MM.1S (cell line): ENCODE data around the gene ADGRL1.

ENCODE experiments used
- DNase-seq: peaks from one replicate; pipeline ENCODE4 v3.0.0-alpha.2; 2015
- H2AFZ ChIP-seq: fragments of 300-600 bp; sonication (generic); 2 replicates; pipeline ENCODE4 v1.6.0; 2016; ENCODE audit warnings: antibody characterized with exemption, low read length
- H3F3A ChIP-seq: fragments of 300-600 bp; sonication (generic); 2 replicates; pipeline ENCODE4 v1.6.1; 2016; ENCODE audit warnings: mild to moderate bottlenecking, antibody characterized with exemption, low read length, moderate library complexity, mixed read lengths; ENCODE audit not compliant: insufficient read depth
- H3K27ac ChIP-seq: fragments of 300-600 bp; sonication (generic); 2 replicates; pipeline ENCODE4 v1.5.1; 2016; ENCODE audit warnings: mild to moderate bottlenecking, low read length
- H3K27me3 ChIP-seq: fragments of 300-600 bp; sonication (generic); replicated peaks from 2 replicates; pipeline ENCODE4 v1.6.0; 2016; ENCODE audit warnings: low read length; ENCODE audit not compliant: insufficient read depth
- H3K36me3 ChIP-seq: fragments of 300-600 bp; sonication (generic); replicated peaks from 2 replicates; pipeline ENCODE4 v1.6.1; 2016; ENCODE audit warnings: mild to moderate bottlenecking, low read length, mixed read lengths; ENCODE audit not compliant: insufficient read depth
- H3K4me1 ChIP-seq: fragments of 300-600 bp; sonication (generic); 2 replicates; pipeline ENCODE4 v1.6.1; 2016; ENCODE audit warnings: low read length, mixed read lengths
- H3K4me2 ChIP-seq: fragments of 300-600 bp; sonication (generic); 2 replicates; pipeline ENCODE4 v1.6.0; 2016; ENCODE audit warnings: low read depth, low read length
- H3K4me3 ChIP-seq: fragments of 300-600 bp; sonication (generic); 2 replicates; pipeline ENCODE4 v1.5.1; 2016; ENCODE audit warnings: low read length, mixed read lengths
- H3K79me2 ChIP-seq: fragments of 300-600 bp; sonication (generic); 2 replicates; pipeline ENCODE4 v1.6.1; 2016; ENCODE audit warnings: mixed run types, low read length, mixed read lengths
- H3K9ac ChIP-seq: fragments of 300-600 bp; sonication (generic); 2 replicates; pipeline ENCODE4 v1.6.1; 2016; ENCODE audit warnings: low read length, mixed read lengths
- H3K9me2 ChIP-seq: fragments of 300-600 bp; sonication (generic); replicated peaks from 2 replicates; pipeline ENCODE4 v1.6.1; 2016; ENCODE audit warnings: mild to moderate bottlenecking, low read length, mixed read lengths; ENCODE audit not compliant: insufficient read depth
- H3K9me3 ChIP-seq: fragments of 300-600 bp; sonication (generic); replicated peaks from 2 replicates; pipeline ENCODE4 v1.6.1; 2016; ENCODE audit warnings: mild to moderate bottlenecking, low read length, mixed read lengths; ENCODE audit not compliant: insufficient read depth
- H4K20me1 ChIP-seq: fragments of 300-600 bp; sonication (generic); 2 replicates; pipeline ENCODE4 v1.6.1; 2016; ENCODE audit warnings: mild to moderate bottlenecking, low read length, moderate library complexity, mixed read lengths; ENCODE audit not compliant: insufficient read depth
- EZH2 ChIP-seq: fragments of 300-600 bp; sonication (generic); optimal IDR thresholded peaks from 2 replicates; pipeline ENCODE3; 2017; ENCODE audit warnings: low read depth, mild to moderate bottlenecking, antibody characterized with exemption, low read length, mixed read lengths
- EZH2phosphoT487 ChIP-seq: fragments of 300-600 bp; sonication (generic); IDR thresholded peaks from 2 replicates; pipeline ENCODE4 v1.6.1; 2018; ENCODE audit warnings: antibody characterized with exemption, low read length
- TF ChIP-seq, protein P1 (sequence below): fragments of 300-600 bp; sonication (generic); IDR thresholded peaks from 2 replicates; pipeline ENCODE4 v1.5.1; 2016; ENCODE audit warnings: antibody characterized with exemption, low read length, mixed read lengths

The ADGRL1 gene

DNA sequence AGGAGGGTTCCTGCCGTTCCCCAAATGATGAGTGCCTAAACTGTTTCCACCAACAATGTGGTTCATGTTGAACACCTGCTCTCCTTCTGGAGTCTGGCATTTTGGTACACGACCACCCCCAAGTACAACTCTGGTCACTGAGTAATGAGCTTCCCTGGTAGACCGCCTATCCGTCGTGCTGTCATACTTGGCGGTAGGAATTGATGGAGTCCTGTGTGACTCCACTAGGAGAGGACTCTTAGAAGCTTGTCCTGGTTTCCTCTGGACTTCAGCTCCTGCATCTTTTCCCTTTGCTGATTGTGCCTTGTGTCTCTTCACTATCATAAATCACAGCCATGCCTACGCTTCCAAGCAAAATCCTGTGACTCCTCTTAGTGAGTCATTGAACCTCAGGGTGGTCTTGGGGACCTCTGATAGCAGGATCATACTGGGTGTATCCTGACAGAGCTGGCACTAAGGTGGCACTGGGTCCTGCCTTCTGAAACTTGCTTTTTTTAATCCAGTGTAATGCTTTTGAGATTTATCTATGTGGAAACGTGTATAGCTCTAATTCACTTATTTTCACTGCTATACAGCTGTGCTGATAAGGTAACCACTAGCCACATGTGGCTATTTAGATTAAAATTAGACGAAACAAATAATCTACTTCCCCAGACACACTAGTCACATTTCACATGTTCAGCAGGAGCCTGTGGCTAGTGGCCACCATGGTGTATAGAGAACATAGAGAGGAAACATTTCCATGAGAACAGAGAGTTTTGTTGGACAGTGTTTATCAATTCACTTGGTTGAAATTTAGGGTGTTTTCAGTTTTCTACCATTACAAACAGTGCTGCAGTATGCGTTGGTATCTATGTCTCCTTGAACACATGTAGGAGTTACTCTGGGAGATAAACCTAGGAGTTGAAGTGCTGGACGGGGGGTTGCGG lies 63.4 kb downstream of the ADGRL1 start:
- no peak overlapping the region for H3K4me2 ChIP-seq
- H3K4me1 ChIP-seq: no peaks in the 10 kb centered on the region
- no peak overlapping the region for H3K4me3 ChIP-seq
- no peaks in the 10 kb centered on the region for H4K20me1 ChIP-seq
- peaks cover 9% of the 10 kb centered on the region; the same call in 1 of the 2 replicates for H3F3A ChIP-seq
- H3K36me3 ChIP-seq: no peaks in the 10 kb centered on the region
- H3K79me2 ChIP-seq: peaks cover 5% of the 10 kb centered on the region
- H3K9me2 ChIP-seq: no peaks in the 10 kb centered on the region
- no peaks in the 10 kb centered on the region for H3K27me3 ChIP-seq
- DNase-seq: no peak
- TF ChIP-seq EZH2 (no peak), EZH2phosphoT487 (no peak)
- TF ChIP-seq, protein P1, sequence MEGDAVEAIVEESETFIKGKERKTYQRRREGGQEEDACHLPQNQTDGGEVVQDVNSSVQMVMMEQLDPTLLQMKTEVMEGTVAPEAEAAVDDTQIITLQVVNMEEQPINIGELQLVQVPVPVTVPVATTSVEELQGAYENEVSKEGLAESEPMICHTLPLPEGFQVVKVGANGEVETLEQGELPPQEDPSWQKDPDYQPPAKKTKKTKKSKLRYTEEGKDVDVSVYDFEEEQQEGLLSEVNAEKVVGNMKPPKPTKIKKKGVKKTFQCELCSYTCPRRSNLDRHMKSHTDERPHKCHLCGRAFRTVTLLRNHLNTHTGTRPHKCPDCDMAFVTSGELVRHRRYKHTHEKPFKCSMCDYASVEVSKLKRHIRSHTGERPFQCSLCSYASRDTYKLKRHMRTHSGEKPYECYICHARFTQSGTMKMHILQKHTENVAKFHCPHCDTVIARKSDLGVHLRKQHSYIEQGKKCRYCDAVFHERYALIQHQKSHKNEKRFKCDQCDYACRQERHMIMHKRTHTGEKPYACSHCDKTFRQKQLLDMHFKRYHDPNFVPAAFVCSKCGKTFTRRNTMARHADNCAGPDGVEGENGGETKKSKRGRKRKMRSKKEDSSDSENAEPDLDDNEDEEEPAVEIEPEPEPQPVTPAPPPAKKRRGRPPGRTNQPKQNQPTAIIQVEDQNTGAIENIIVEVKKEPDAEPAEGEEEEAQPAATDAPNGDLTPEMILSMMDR: no peak
- H2AFZ ChIP-seq: no peak overlapping the region
- H3K27ac ChIP-seq: no peak overlapping the region
- no peaks in the 10 kb centered on the region for H3K9me3 ChIP-seq
- H3K9ac ChIP-seq: no peak overlapping the region

DNA sequence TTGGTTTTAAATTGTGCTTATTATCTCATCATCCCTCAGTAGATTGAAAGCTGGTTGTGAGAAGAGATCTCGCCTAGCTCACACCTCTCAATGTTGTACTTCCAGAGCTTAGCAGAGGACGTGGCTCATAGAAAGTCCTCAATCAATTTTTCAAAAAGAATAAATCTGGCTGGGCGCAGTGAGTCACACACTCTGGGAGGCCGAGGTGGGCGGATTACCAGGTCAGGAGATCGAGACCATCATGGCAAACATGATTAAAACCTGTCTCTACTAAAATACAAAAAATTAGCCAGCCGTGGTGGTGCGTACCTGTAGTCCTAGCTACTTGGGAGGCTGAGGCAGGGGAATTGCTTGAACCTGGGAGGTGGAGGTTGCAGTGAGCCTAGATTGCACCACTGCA lies 64.9 kb downstream of the ADGRL1 start:
- Histone ChIP-seq H3K9me2 (no peaks in the 10 kb centered on the region), H4K20me1 (no peaks in the 10 kb centered on the region), H3F3A (peaks cover 13% of the 10 kb centered on the region; the same call in 1 of the 2 replicates), H3K79me2 (peaks cover 8% of the 10 kb centered on the region), H3K27ac (no peak overlapping the region), H3K9me3 (no peaks in the 10 kb centered on the region), H3K4me1 (no peaks in the 10 kb centered on the region), H3K27me3 (no peaks in the 10 kb centered on the region), H3K4me2 (no peak overlapping the region), H3K4me3 (no peak overlapping the region), H2AFZ (no peak overlapping the region), H3K36me3 (no peaks in the 10 kb centered on the region), H3K9ac (no peak overlapping the region)
- no peak for DNase-seq
- TF ChIP-seq, protein P1: no peak
- TF ChIP-seq EZH2phosphoT487: no peak
- TF ChIP-seq EZH2: no peak

DNA sequence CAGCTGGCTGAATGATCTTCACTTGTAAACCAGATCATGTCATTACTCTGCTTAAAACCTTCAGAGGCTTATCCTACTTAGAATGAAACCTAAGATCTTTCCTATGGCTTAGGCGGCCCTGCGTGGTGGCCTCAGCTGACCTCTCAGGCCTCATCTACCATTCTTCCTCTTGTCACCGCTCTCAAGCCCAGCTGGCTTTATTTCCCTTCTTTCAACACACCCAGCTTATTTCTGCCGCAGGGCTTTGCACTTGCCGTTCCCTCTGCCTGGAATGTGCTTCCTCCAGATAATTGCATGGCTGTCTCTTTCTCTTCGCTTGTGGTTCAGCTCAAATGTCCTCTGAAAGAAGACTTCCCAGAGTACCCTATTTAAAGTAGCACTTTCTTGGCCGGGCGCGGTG lies 66.0 kb downstream of the ADGRL1 start:
- H4K20me1 ChIP-seq: no peaks in the 10 kb centered on the region
- H3K27ac ChIP-seq: no peak overlapping the region
- no peak for DNase-seq
- H3K9ac ChIP-seq: no peak overlapping the region
- no peaks in the 10 kb centered on the region for H3K27me3 ChIP-seq
- H3K9me3 ChIP-seq: no peaks in the 10 kb centered on the region
- peaks cover 5% of the 10 kb centered on the region; the same call in 1 of the 2 replicates for H3K4me1 ChIP-seq
- no peak overlapping the region for H3K4me2 ChIP-seq
- H3F3A ChIP-seq: peaks cover 13% of the 10 kb centered on the region; the same call in 1 of the 2 replicates
- H3K4me3 ChIP-seq: no peak overlapping the region
- peaks cover 19% of the 10 kb centered on the region for H3K79me2 ChIP-seq
- no peak overlapping the region for H2AFZ ChIP-seq
- TF ChIP-seq EZH2phosphoT487: no peak
- no peak for TF ChIP-seq EZH2
- TF ChIP-seq, protein P1: no peak
- H3K9me2 ChIP-seq: no peaks in the 10 kb centered on the region
- H3K36me3 ChIP-seq: no peaks in the 10 kb centered on the region
